ENCODE data around the gene JARID2. TPM values are rescaled to one million over a fixed set of nuclear protein-coding genes. Genes with fewer than 3 reads are reported as not detected.
A peak's percentile ranks its signal among the peaks of the same experiment; 100 is the strongest.

JARID2 gene
- total RNA-seq, 1 donor from 2014 or later, result 24.2 TPM

DNA sequence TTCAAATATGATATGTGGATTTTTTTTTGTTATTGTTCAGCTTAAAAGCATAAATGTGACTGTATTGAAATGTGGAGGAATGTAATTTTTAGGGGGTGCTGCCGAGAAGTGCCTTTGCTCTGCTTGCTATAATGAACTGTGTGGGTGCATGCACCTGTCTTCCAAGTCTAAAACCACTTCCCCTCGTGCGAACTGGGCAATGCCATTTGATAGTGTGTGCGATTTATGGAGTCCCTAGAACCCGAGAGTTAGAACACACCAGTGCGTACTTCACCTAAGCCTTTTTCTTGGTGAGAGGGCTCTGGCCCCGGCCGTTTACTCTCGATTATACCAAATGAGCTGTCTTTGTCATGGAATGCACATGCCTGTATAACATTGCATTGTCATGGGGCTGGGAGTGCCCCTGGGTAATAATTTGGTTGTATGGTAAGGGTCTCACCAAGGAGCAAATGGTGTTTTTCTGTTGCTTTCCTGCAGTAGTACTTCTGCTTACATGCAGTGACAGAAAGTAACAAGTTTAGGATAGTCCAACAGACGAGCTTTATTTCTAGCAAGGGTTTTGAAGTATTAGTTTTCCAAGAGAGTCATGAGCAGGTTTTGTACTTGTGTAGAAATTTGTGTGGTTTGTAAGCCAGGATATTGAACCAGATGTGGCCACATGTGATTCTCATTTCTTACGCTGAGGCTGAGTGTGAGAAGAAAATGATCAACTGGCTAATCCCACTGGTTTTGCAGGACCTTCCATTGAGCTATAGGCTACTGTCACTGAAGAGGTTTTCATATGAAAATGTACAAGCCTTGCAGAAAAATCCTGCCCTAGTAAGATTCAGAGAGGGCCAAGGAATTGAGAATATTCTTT lies 244.6 kb downstream of the JARID2 start:
- Histone ChIP-seq H3K4me1 (ENCODE audit: insufficient read depth, low read length) (no peaks in the 10 kb centered on the region), H3K27ac (ENCODE audit: low read depth, low read length) (no peak overlapping the region), H3K4me2 (ENCODE audit: low read length) (no peak overlapping the region), H2AFZ (ENCODE audit: low read depth, low read length) (no peak overlapping the region), H3K9me3 (ENCODE audit: insufficient read depth, low read depth, low read length) (no peaks in the 10 kb centered on the region), H4K20me1 (ENCODE audit: insufficient read depth, low read length) (peaks cover 65% of the 10 kb centered on the region), H3K4me3 (ENCODE audit: insufficient read depth, low read depth, low read length) (no peak overlapping the region), H3K79me2 (ENCODE audit: insufficient read depth, low read length) (peaks cover 11% of the 10 kb centered on the region), H3K9ac (ENCODE audit: low read length) (no peak overlapping the region), H3K36me3 (ENCODE audit: insufficient read depth, low read length) (peaks cover 5% of the 10 kb centered on the region), H3K27me3 (ENCODE audit: insufficient read depth, low read length) (no peaks in the 10 kb centered on the region)
- TF ChIP-seq, protein P1, sequence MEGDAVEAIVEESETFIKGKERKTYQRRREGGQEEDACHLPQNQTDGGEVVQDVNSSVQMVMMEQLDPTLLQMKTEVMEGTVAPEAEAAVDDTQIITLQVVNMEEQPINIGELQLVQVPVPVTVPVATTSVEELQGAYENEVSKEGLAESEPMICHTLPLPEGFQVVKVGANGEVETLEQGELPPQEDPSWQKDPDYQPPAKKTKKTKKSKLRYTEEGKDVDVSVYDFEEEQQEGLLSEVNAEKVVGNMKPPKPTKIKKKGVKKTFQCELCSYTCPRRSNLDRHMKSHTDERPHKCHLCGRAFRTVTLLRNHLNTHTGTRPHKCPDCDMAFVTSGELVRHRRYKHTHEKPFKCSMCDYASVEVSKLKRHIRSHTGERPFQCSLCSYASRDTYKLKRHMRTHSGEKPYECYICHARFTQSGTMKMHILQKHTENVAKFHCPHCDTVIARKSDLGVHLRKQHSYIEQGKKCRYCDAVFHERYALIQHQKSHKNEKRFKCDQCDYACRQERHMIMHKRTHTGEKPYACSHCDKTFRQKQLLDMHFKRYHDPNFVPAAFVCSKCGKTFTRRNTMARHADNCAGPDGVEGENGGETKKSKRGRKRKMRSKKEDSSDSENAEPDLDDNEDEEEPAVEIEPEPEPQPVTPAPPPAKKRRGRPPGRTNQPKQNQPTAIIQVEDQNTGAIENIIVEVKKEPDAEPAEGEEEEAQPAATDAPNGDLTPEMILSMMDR (IDR thresholded peaks at IDR 0.05; ENCODE audit: insufficient read depth, low read depth, low read length), result no peak
- TF ChIP-seq EZH2 (IDR thresholded peaks at IDR 0.05; ENCODE audit: insufficient read depth, low read length), result no peak
- no peaks in the 10 kb centered on the region for H3K9me3 Mint-ChIP-seq (ENCODE audit: unreplicated experiment)
- DNase-seq (ENCODE audit: low read depth), result no peak
- H3K4me1 Mint-ChIP-seq (ENCODE audit: low read depth, unreplicated experiment), result peaks cover 21% of the 10 kb centered on the region
- H3K27ac Mint-ChIP-seq (ENCODE audit: unreplicated experiment), result no peak overlapping the region
- H3K27me3 Mint-ChIP-seq (ENCODE audit: low read depth, unreplicated experiment), result no peaks in the 10 kb centered on the region
- H3K36me3 Mint-ChIP-seq (ENCODE audit: low read depth, unreplicated experiment), result peaks cover 23% of the 10 kb centered on the region
- FAIRE-seq, result no peak
- H3K4me3 Mint-ChIP-seq (ENCODE audit: unreplicated experiment), result no peak overlapping the region

- no peak for TF ChIP-seq EZH2 (IDR thresholded peaks at IDR 0.05; ENCODE audit: insufficient read depth, low read length)
- TF ChIP-seq, protein P1 (IDR thresholded peaks at IDR 0.05; ENCODE audit: insufficient read depth, low read depth, low read length), result peak; percentile 96
- Mint-ChIP-seq H3K27me3 (ENCODE audit: low read depth, unreplicated experiment) (no peaks in the 10 kb centered on the region), H3K36me3 (ENCODE audit: low read depth, unreplicated experiment) (peaks cover 31% of the 10 kb centered on the region), H3K4me1 (ENCODE audit: low read depth, unreplicated experiment) (peaks cover 16% of the 10 kb centered on the region), H3K9me3 (ENCODE audit: unreplicated experiment) (no peaks in the 10 kb centered on the region), H3K4me3 (ENCODE audit: unreplicated experiment) (peak overlapping the region; percentile 28), H3K27ac (ENCODE audit: unreplicated experiment) (peak overlapping the region; percentile 83)
- Histone ChIP-seq H3K4me2 (ENCODE audit: low read length) (no peak overlapping the region), H3K4me1 (ENCODE audit: insufficient read depth, low read length) (no peaks in the 10 kb centered on the region), H3K27me3 (ENCODE audit: insufficient read depth, low read length) (no peaks in the 10 kb centered on the region), H3K27ac (ENCODE audit: low read depth, low read length) (no peak overlapping the region), H3K9ac (ENCODE audit: low read length) (no peak overlapping the region), H3K4me3 (ENCODE audit: insufficient read depth, low read depth, low read length) (no peak overlapping the region), H3K79me2 (ENCODE audit: insufficient read depth, low read length) (peaks cover 11% of the 10 kb centered on the region), H3K9me3 (ENCODE audit: insufficient read depth, low read depth, low read length) (no peaks in the 10 kb centered on the region), H3K36me3 (ENCODE audit: insufficient read depth, low read length) (peaks cover 5% of the 10 kb centered on the region), H2AFZ (ENCODE audit: low read depth, low read length) (no peak overlapping the region), H4K20me1 (ENCODE audit: insufficient read depth, low read length) (peaks cover 68% of the 10 kb centered on the region)
- DNase-seq (ENCODE audit: low read depth) (peak; percentile 53), FAIRE-seq (no peak)
Measured at GRCh38 chr6:15491255-15491985, 245.6 kb downstream of the JARID2 start.
